Activated CD4-positive, alpha-beta memory T cell treated with anti-CD3 and anti-CD28 coated beads for 36 hours (primary cell): ENCODE measurements around the gene MCF2L2. TPM values are rescaled to one million over a fixed set of nuclear protein-coding genes. Genes with fewer than 3 reads are reported as not detected.

Experiments
- CTCF ChIA-PET: fragments of 350-600 bp; sonication (Branson Sonifier 250); formaldehyde crosslinking; loops from one replicate; lab custom pipeline; 2021; ENCODE audit warnings: antibody characterized with exemption, inconsistent platforms; lab: Charles Lee
- POLR2A ChIA-PET: fragments of 350-600 bp; sonication (Branson Sonifier 250); formaldehyde crosslinking; loops from one replicate; lab custom pipeline; 2021; ENCODE audit warnings: antibody characterized with exemption; lab: Charles Lee
- DNase-seq: peaks from one replicate; pipeline ENCODE4 v3.0.0-alpha.2; 2020
- H3K27ac Mint-ChIP-seq: one replicate; pipeline ENCODE4 v1.8.0; 2021; ENCODE audit warnings: mixed read lengths
- H3K27me3 Mint-ChIP-seq: one replicate; pipeline ENCODE4 v1.8.0; 2021; ENCODE audit warnings: mixed read lengths
- H3K36me3 Mint-ChIP-seq: one replicate; pipeline ENCODE4 v1.8.0; 2021; ENCODE audit warnings: mixed read lengths
- H3K4me1 Mint-ChIP-seq: one replicate; pipeline ENCODE4 v1.8.0; 2021; ENCODE audit warnings: low read depth, mixed read lengths
- H3K4me3 Mint-ChIP-seq: one replicate; pipeline ENCODE4 v1.8.0; 2021; ENCODE audit warnings: mild to moderate bottlenecking, mixed read lengths
- H3K9me3 Mint-ChIP-seq: one replicate; pipeline ENCODE4 v1.8.0; 2021; ENCODE audit warnings: mixed read lengths
- intact Hi-C: fragments of 100-400 bp; cut with micrococcal nuclease; formaldehyde crosslinking; loops from one replicate; pipeline ENCODE4 v1.15.1; 2023
- total RNA-seq, 2 experiments: library from RNA; stranded (reverse); gene quantifications; one replicate each; pipeline ENCODE4 v1.2.3, GENCODE V29; 2021

MCF2L2 gene
- total RNA-seq, 2 experiments from 2014 or later, result 3.9 to 4.7 TPM

- no peak for DNase-seq
- H3K27me3 Mint-ChIP-seq, result peaks cover 16% of the 10 kb centered on the region
- POLR2A ChIA-PET, result no interaction called here
- H3K27ac Mint-ChIP-seq, result no peak overlapping the region
- H3K4me3 Mint-ChIP-seq, result no peak overlapping the region
- intact Hi-C loops, result no loop called here
- CTCF ChIA-PET, result interaction anchor here (1.2 to 2.1 kb wide), 2 partner anchors 26 to 122 kb away, joined by 4 to 8 read pairs; no protein-coding TSS in a partner anchor
- H3K36me3 Mint-ChIP-seq, result peaks cover 7% of the 10 kb centered on the region
- peaks cover 10% of the 10 kb centered on the region for H3K4me1 Mint-ChIP-seq
- no peaks in the 10 kb centered on the region for H3K9me3 Mint-ChIP-seq
Observed at GRCh38 chr3:183259621-183260020, 168.8 kb downstream of the MCF2L2 start.

- Mint-ChIP-seq H3K27me3 (peaks cover 16% of the 10 kb centered on the region), H3K4me3 (no peak overlapping the region), H3K9me3 (no peaks in the 10 kb centered on the region), H3K27ac (no peak overlapping the region), H3K4me1 (peaks cover 10% of the 10 kb centered on the region), H3K36me3 (peaks cover 7% of the 10 kb centered on the region)
- intact Hi-C loops, result no loop called here
- DNase-seq, result no peak
- ChIA-PET POLR2A (no interaction called here), CTCF (interaction anchor here (2.1 kb wide), 1 partner anchor 123 kb away, joined by 8 read pairs; no protein-coding TSS in a partner anchor)
Observed at GRCh38 chr3:183259087-183259486, 169.3 kb downstream of the MCF2L2 start.

- intact Hi-C loops, result no loop called here
- H3K27ac Mint-ChIP-seq, result peak overlapping the region; percentile 74
- peaks cover 14% of the 10 kb centered on the region for H3K4me1 Mint-ChIP-seq
- H3K36me3 Mint-ChIP-seq, result peaks cover 7% of the 10 kb centered on the region
- no peaks in the 10 kb centered on the region for H3K9me3 Mint-ChIP-seq
- ChIA-PET POLR2A (interaction anchor here (1.9 kb wide), 1 partner anchor 10 kb away, joined by 6 read pairs; no protein-coding TSS in a partner anchor), CTCF (interaction anchor here (1.7 kb wide), 1 partner anchor 71 kb away, joined by 6 read pairs; no protein-coding TSS in a partner anchor)
- peak overlapping the region; percentile 67 for H3K4me3 Mint-ChIP-seq
- H3K27me3 Mint-ChIP-seq, result peaks cover 18% of the 10 kb centered on the region
- no peak for DNase-seq
Observed at GRCh38 chr3:183255348-183255730, 173.1 kb downstream of the MCF2L2 start.

- peaks cover 14% of the 10 kb centered on the region for H3K4me1 Mint-ChIP-seq
- H3K27me3 Mint-ChIP-seq, result peaks cover 18% of the 10 kb centered on the region
- ChIA-PET CTCF (interaction anchor here (0.8 to 3.9 kb wide), 3 partner anchors 31 to 128 kb away, joined by 3 to 25 read pairs (median 6); no protein-coding TSS in a partner anchor), POLR2A (interaction anchor here (1.6 to 1.9 kb wide), 2 partner anchors 11 to 31 kb away, joined by 6 read pairs; no protein-coding TSS in a partner anchor)
- peak overlapping the region; percentile 74 for H3K27ac Mint-ChIP-seq
- intact Hi-C loops, result loop anchor here (5.0 kb wide), 1 partner anchor 72 kb away; no protein-coding TSS in a partner anchor
- peak overlapping the region; percentile 67 for H3K4me3 Mint-ChIP-seq
- DNase-seq, result peak; percentile 35
- no peaks in the 10 kb centered on the region for H3K9me3 Mint-ChIP-seq
- H3K36me3 Mint-ChIP-seq, result peaks cover 7% of the 10 kb centered on the region
Observed at GRCh38 chr3:183254487-183255347, 173.7 kb downstream of the MCF2L2 start.

- DNase-seq, result peak; percentile 45
- Mint-ChIP-seq H3K4me3 (peak overlapping the region; percentile 76), H3K36me3 (peaks cover 7% of the 10 kb centered on the region), H3K9me3 (no peaks in the 10 kb centered on the region), H3K27ac (peak overlapping the region; percentile 34), H3K27me3 (peaks cover 18% of the 10 kb centered on the region), H3K4me1 (peaks cover 12% of the 10 kb centered on the region)
- POLR2A ChIA-PET, result interaction anchor here (0.8 to 1.9 kb wide), 3 partner anchors 12 to 32 kb away, joined by 3 to 6 read pairs (median 6); no protein-coding TSS in a partner anchor
- intact Hi-C loops, result loop anchor here (1.0 to 5.0 kb wide), 5 partner anchors 12 to 131 kb away; no protein-coding TSS in a partner anchor
- CTCF ChIA-PET, result interaction anchor here (0.6 to 3.9 kb wide), 10 partner anchors 12 to 322 kb away, joined by 3 to 25 read pairs (median 4); no protein-coding TSS in a partner anchor
Observed at GRCh38 chr3:183253528-183254486, 174.6 kb downstream of the MCF2L2 start.

- Mint-ChIP-seq H3K36me3 (peaks cover 7% of the 10 kb centered on the region), H3K9me3 (no peaks in the 10 kb centered on the region), H3K4me1 (peaks cover 12% of the 10 kb centered on the region), H3K4me3 (peak within 1 kb of the TSS; percentile 76), H3K27me3 (peaks cover 18% of the 10 kb centered on the region), H3K27ac (peak within 1 kb of the TSS; percentile 34)
- ChIA-PET POLR2A (interaction anchor here (0.8 to 1.6 kb wide), 2 partner anchors 13 to 33 kb away, joined by 3 to 6 read pairs; no protein-coding TSS in a partner anchor), CTCF (interaction anchor here (0.6 to 3.9 kb wide), 8 partner anchors 13 to 133 kb away, joined by 3 to 25 read pairs (median 5); no protein-coding TSS in a partner anchor)
- intact Hi-C loops, result loop anchor here (1.0 to 5.0 kb wide), 5 partner anchors 13 to 130 kb away; no protein-coding TSS in a partner anchor
- DNase-seq, result peak; percentile 60
Observed at GRCh38 chr3:183252973-183253527, 175.4 kb downstream of the MCF2L2 start, which contains the start of gene B3GNT5. B3GNT5 (plus strand) TSS chr3:183253253; CDS start chr3:183269799, 16,546 bp downstream.

GRCh38 chr3:183252118-183252782, 176.2 kb downstream of the MCF2L2 start:
- peaks cover 7% of the 10 kb centered on the region for H3K36me3 Mint-ChIP-seq
- no peak overlapping the region for H3K27ac Mint-ChIP-seq
- DNase-seq, result no peak
- H3K27me3 Mint-ChIP-seq, result peaks cover 15% of the 10 kb centered on the region
- intact Hi-C loops, result loop anchor here (2.0 to 5.0 kb wide), 2 partner anchors 70 to 129 kb away; no protein-coding TSS in a partner anchor
- peaks cover 12% of the 10 kb centered on the region for H3K4me1 Mint-ChIP-seq
- ChIA-PET POLR2A (no interaction called here), CTCF (interaction anchor here (0.8 to 3.9 kb wide), 3 partner anchors 66 to 131 kb away, joined by 3 to 25 read pairs (median 3); no protein-coding TSS in a partner anchor)
- H3K4me3 Mint-ChIP-seq, result peak overlapping the region; percentile 67
- no peaks in the 10 kb centered on the region for H3K9me3 Mint-ChIP-seq

- ChIA-PET CTCF (interaction anchor here (1.3 kb wide), 1 partner anchor 65 kb away, joined by 4 read pairs; no protein-coding TSS in a partner anchor), POLR2A (no interaction called here)
- no peaks in the 10 kb centered on the region for H3K9me3 Mint-ChIP-seq
- no peak overlapping the region for H3K27ac Mint-ChIP-seq
- H3K4me1 Mint-ChIP-seq, result peaks cover 4% of the 10 kb centered on the region
- H3K36me3 Mint-ChIP-seq, result no peaks in the 10 kb centered on the region
- DNase-seq, result no peak
- no peak overlapping the region for H3K4me3 Mint-ChIP-seq
- peaks cover 2% of the 10 kb centered on the region for H3K27me3 Mint-ChIP-seq
- intact Hi-C loops, result no loop called here
Observed at GRCh38 chr3:183249006-183249718, 179.3 kb downstream of the MCF2L2 start.

- Mint-ChIP-seq H3K4me3 (no peak overlapping the region), H3K27me3 (no peaks in the 10 kb centered on the region), H3K4me1 (no peaks in the 10 kb centered on the region), H3K9me3 (peaks cover 15% of the 10 kb centered on the region), H3K36me3 (peaks cover 9% of the 10 kb centered on the region), H3K27ac (no peak overlapping the region)
- CTCF ChIA-PET, result no interaction called here
- DNase-seq, result no peak
- POLR2A ChIA-PET, result no interaction called here
- intact Hi-C loops, result no loop called here
Observed at GRCh38 chr3:183247011-183247589, 181.3 kb downstream of the MCF2L2 start.
